ENCODE results near the gene BEST4. TPM values are rescaled to one million over a fixed set of nuclear protein-coding genes. Genes with fewer than 3 reads are reported as not detected.

Gene BEST4
- total and polyA plus RNA-seq, 2 of the 13 experiments (the other 11 are each of a cell fraction or from before 2014, with no cell fraction given), result 0.77 to 1.4 TPM

DNA sequence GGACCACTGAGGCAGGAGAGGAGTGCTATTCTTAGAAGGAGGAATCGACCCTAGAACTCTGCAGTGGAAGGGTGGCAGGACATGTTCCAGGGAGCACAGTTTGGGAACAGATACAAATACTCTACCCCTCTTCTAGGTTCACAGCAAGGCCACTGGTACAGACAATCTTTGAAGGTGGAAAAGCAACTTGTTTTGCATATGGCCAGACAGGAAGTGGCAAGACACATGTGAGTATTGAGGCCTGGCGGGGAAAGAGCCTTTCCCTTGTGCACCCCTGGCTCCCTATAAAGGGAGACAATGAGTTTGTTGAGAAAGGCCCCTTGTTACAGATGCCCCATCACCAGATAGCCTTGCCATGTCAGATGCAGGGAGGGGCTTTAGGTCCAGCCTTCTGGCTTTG is 30.6 kb downstream of the BEST4 start:
- in situ Hi-C loops (cut with HindIII; ENCODE audit: extremely low pct_ligation_motif_present, low pct_unique_long_range_greater_than_20kb), result no loop called here

More for the DNA sequence above, 30.6 kb downstream of the BEST4 start:
- intact Hi-C loops (cut with micrococcal nuclease; ENCODE audit: unreplicated experiment), result no loop called here
- TF ChIP-seq, protein P1, sequence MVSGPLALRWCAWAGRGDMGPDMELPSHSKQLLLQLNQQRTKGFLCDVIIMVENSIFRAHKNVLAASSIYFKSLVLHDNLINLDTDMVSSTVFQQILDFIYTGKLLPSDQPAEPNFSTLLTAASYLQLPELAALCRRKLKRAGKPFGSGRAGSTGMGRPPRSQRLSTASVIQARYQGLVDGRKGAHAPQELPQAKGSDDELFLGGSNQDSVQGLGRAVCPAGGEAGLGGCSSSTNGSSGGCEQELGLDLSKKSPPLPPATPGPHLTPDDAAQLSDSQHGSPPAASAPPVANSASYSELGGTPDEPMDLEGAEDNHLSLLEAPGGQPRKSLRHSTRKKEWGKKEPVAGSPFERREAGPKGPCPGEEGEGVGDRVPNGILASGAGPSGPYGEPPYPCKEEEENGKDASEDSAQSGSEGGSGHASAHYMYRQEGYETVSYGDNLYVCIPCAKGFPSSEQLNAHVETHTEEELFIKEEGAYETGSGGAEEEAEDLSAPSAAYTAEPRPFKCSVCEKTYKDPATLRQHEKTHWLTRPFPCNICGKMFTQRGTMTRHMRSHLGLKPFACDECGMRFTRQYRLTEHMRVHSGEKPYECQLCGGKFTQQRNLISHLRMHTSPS (CRISPR knock-in tag; IDR thresholded peaks at IDR 0.05; ENCODE audit: low read depth), result no peak
- no peak for TF ChIP-seq ZNF724P (CRISPR knock-in tag; IDR thresholded peaks at IDR 0.05; ENCODE audit: borderline replicate concordance)
- TF ChIP-seq HNRNPK (IDR thresholded peaks at IDR 0.05; ENCODE audit: low read depth, low read length, poor library complexity, severe bottlenecking), result no peak
- TF ChIP-seq ZNF282 (IDR thresholded peaks at IDR 0.05; ENCODE audit: partially characterized antibody), result no peak
- TF ChIP-seq, protein P2, sequence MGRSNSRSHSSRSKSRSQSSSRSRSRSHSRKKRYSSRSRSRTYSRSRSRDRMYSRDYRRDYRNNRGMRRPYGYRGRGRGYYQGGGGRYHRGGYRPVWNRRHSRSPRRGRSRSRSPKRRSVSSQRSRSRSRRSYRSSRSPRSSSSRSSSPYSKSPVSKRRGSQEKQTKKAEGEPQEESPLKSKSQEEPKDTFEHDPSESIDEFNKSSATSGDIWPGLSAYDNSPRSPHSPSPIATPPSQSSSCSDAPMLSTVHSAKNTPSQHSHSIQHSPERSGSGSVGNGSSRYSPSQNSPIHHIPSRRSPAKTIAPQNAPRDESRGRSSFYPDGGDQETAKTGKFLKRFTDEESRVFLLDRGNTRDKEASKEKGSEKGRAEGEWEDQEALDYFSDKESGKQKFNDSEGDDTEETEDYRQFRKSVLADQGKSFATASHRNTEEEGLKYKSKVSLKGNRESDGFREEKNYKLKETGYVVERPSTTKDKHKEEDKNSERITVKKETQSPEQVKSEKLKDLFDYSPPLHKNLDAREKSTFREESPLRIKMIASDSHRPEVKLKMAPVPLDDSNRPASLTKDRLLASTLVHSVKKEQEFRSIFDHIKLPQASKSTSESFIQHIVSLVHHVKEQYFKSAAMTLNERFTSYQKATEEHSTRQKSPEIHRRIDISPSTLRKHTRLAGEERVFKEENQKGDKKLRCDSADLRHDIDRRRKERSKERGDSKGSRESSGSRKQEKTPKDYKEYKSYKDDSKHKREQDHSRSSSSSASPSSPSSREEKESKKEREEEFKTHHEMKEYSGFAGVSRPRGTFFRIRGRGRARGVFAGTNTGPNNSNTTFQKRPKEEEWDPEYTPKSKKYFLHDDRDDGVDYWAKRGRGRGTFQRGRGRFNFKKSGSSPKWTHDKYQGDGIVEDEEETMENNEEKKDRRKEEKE (IDR thresholded peaks at IDR 0.05), result no peak
- no peak for TF ChIP-seq ZMAT3 (CRISPR knock-in tag; conservative IDR thresholded peaks at IDR 0.05)
- TF ChIP-seq ZEB1 (IDR thresholded peaks at IDR 0.05; ENCODE audit: insufficient replicate concordance, low read depth), result no peak
- TF ChIP-seq HHEX (CRISPR knock-in tag; IDR thresholded peaks at IDR 0.05), result no peak
- TF ChIP-seq HMG20A (CRISPR knock-in tag; IDR thresholded peaks at IDR 0.05; ENCODE audit: borderline replicate concordance), result no peak
- TF ChIP-seq, protein P3, sequence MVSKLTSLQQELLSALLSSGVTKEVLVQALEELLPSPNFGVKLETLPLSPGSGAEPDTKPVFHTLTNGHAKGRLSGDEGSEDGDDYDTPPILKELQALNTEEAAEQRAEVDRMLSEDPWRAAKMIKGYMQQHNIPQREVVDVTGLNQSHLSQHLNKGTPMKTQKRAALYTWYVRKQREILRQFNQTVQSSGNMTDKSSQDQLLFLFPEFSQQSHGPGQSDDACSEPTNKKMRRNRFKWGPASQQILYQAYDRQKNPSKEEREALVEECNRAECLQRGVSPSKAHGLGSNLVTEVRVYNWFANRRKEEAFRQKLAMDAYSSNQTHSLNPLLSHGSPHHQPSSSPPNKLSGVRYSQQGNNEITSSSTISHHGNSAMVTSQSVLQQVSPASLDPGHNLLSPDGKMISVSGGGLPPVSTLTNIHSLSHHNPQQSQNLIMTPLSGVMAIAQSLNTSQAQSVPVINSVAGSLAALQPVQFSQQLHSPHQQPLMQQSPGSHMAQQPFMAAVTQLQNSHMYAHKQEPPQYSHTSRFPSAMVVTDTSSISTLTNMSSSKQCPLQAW (CRISPR knock-in tag; IDR thresholded peaks at IDR 0.05), result no peak
- TF ChIP-seq, protein P4, sequence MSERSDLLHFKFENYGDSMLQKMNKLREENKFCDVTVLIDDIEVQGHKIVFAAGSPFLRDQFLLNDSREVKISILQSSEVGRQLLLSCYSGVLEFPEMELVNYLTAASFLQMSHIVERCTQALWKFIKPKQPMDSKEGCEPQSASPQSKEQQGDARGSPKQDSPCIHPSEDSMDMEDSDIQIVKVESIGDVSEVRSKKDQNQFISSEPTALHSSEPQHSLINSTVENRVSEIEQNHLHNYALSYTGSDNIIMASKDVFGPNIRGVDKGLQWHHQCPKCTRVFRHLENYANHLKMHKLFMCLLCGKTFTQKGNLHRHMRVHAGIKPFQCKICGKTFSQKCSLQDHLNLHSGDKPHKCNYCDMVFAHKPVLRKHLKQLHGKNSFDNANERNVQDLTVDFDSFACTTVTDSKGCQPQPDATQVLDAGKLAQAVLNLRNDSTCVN (CRISPR knock-in tag; IDR thresholded peaks at IDR 0.05; ENCODE audit: borderline replicate concordance), result no peak
- no peak for TF ChIP-seq ZBTB21 (CRISPR knock-in tag; IDR thresholded peaks at IDR 0.05)
- TF ChIP-seq NPAS2 (CRISPR knock-in tag; IDR thresholded peaks at IDR 0.05; ENCODE audit: borderline replicate concordance), result no peak
- no peak for TF ChIP-seq ZNF33B (CRISPR knock-in tag; IDR thresholded peaks at IDR 0.05)
- ATAC-seq (no peak), FAIRE-seq (no peak), DNase-seq (ENCODE audit: low spot score) (no peak)
- no peak overlapping the region for H3K4me3 ChIP-seq (replicated peaks in 1 of 3; ENCODE audit: insufficient read depth in 1 of 3, low read depth in 2 of 3, low read length in 3 of 3)
- no peak overlapping the region for H2AFZ ChIP-seq (ENCODE audit: low read length)
- no TSS peak for BruUV-seq (replicated peaks)
- no peaks in the 10 kb centered on the region for H4K20me1 ChIP-seq (ENCODE audit: insufficient read depth, low read length)
- no peaks in the 10 kb centered on the region for H3K9me3 ChIP-seq (ENCODE audit: low read length)
- no peaks in the 10 kb centered on the region for H3K79me2 ChIP-seq (ENCODE audit: insufficient read depth, low read length)
- H3K9ac ChIP-seq (ENCODE audit: insufficient read depth, low read depth, low read length), result no peak overlapping the region
- H3K4me2 ChIP-seq (ENCODE audit: low read depth, low read length), result no peak overlapping the region
- no peak overlapping the region for H3K27ac ChIP-seq (ENCODE audit: extremely low read length, insufficient read depth, low read length)
- no peaks in the 10 kb centered on the region for H3K27me3 ChIP-seq (ENCODE audit: control insufficient read depth in 1 of 2, insufficient read depth in 2 of 2, low read length in 2 of 2)
- ChIA-PET CTCF (ENCODE audit: low intra/inter-chr PET ratio, low total read pairs) (no interaction called here), POLR2A (no interaction called here)
- no peaks in the 10 kb centered on the region for H3K4me1 ChIP-seq (ENCODE audit: insufficient read depth, low read length)
- peaks cover 48 to 88% of the 10 kb centered on the region in 2 experiments for H3K36me3 ChIP-seq (replicated peaks in 1 of 2; ENCODE audit: control insufficient read depth in 1 of 2, insufficient read depth in 2 of 2, low read length in 2 of 2)
- WGBS (ENCODE audit: low lambda C conversion rate), result 100% methylated on average over 2 of the region's 2 CpGs

Measured in HepG2 (cell line).